H1 (cell line): ENCODE data around the gene FGFRL1. TPM values are rescaled to one million over a fixed set of nuclear protein-coding genes. Genes with fewer than 3 reads are reported as not detected.

Source experiments
- CTCF ChIA-PET: fragments of 300-600 bp; sonication (Branson Sonifier 250); formaldehyde crosslinking; loops from one replicate; lab custom pipeline; 2021; ENCODE audit not compliant: partially characterized antibody; lab: Charles Lee
- POLR2A ChIA-PET: fragments of 300-600 bp; sonication (Branson Sonifier 250); formaldehyde crosslinking; loops from one replicate; lab custom pipeline; 2021; ENCODE audit warnings: inconsistent platforms; ENCODE audit not compliant: partially characterized antibody; lab: Charles Lee
- DNase-seq, 2 experiments: peaks; one replicate each; pipeline versions ENCODE4 v3.0.0 to v3.0.0-alpha.2; 2010 to 2022; ENCODE audit warnings: low spot score in 2 of 2, low read depth in 1 of 2, mixed read lengths in 1 of 2
- FAIRE-seq: peaks from 2 replicates; lab custom pipeline; 2011; peaks lifted over from hg19 to GRCh38; lab: Jason Lieb, UNC
- H2AFZ ChIP-seq: 2 replicates; pipeline ENCODE4 v1.8.1; 2012; ENCODE audit warnings: low read length, inconsistent platforms
- H2AK5ac ChIP-seq: 2 replicates; pipeline ENCODE4 v1.6.1; 2013; ENCODE audit warnings: low read depth, low read length
- H2BK120ac ChIP-seq: replicated peaks from 2 replicates; pipeline ENCODE3; 2013; ENCODE audit warnings: low read depth, low read length, inconsistent platforms
- H2BK12ac ChIP-seq: 2 replicates; pipeline ENCODE4 v1.6.1; 2013; ENCODE audit warnings: low read depth, low read length
- H2BK15ac ChIP-seq: 2 replicates; pipeline ENCODE4 v1.6.1; 2013; ENCODE audit warnings: low read length
- H2BK20ac ChIP-seq: 2 replicates; pipeline ENCODE4 v1.6.1; 2013; ENCODE audit warnings: low read length
- H2BK5ac ChIP-seq: 2 replicates; pipeline ENCODE4 v1.6.1; 2013; ENCODE audit warnings: low read depth, low read length
- H3K14ac ChIP-seq: 2 replicates; pipeline ENCODE4 v1.6.1; 2013; ENCODE audit warnings: inconsistent platforms; ENCODE audit not compliant: insufficient read length
- H3K18ac ChIP-seq: 2 replicates; pipeline ENCODE4 v1.6.1; 2013; ENCODE audit warnings: low read length; ENCODE audit errors: extremely low read depth
- H3K23ac ChIP-seq: 2 replicates; pipeline ENCODE4 v1.6.1; 2013; ENCODE audit warnings: inconsistent platforms; ENCODE audit not compliant: insufficient read length
- H3K23me2 ChIP-seq: 2 replicates; pipeline ENCODE4 v1.6.1; 2013; ENCODE audit warnings: low read depth, low read length
- H3K27ac ChIP-seq: 2 replicates; pipeline ENCODE4 v1.6.1; 2011; ENCODE audit warnings: low read depth, low read length, inconsistent platforms
- H3K27me3 ChIP-seq, 4 experiments: replicated peaks in 1 of 4; 1 replicate in 1 of 4; 2 replicates in 3 of 4; pipeline versions ENCODE4 v1.6.1 to v1.8.1; 2011 to 2013; ENCODE audit warnings: low read length in 3 of 4, mild to moderate bottlenecking in 3 of 4, inconsistent platforms in 2 of 4, mixed read lengths in 2 of 4, moderate library complexity in 1 of 4; ENCODE audit not compliant: control insufficient read depth in 3 of 4, insufficient read depth in 3 of 4; ENCODE audit errors: extremely low read depth in 1 of 4
- H3K36me3 ChIP-seq, 4 experiments: 2 replicates each; pipeline versions ENCODE4 v1.6.1 to v1.8.1; 2011 to 2013; ENCODE audit warnings: mild to moderate bottlenecking in 4 of 4, low read length in 3 of 4, moderate library complexity in 2 of 4, control low read depth in 1 of 4, inconsistent platforms in 1 of 4; ENCODE audit not compliant: insufficient read depth in 4 of 4, control insufficient read depth in 2 of 4
- H3K4ac ChIP-seq: replicated peaks from 2 replicates; pipeline ENCODE3; 2013; ENCODE audit warnings: low read length, low read depth, mixed read lengths, inconsistent platforms; ENCODE audit not compliant: insufficient read length
- H3K4me1 ChIP-seq, 4 experiments: replicated peaks in 1 of 4; 1 replicate in 1 of 4; 2 replicates in 3 of 4; pipeline versions ENCODE4 v1.6.1 to v1.8.1; 2011 to 2013; ENCODE audit warnings: low read length in 3 of 4, inconsistent platforms in 2 of 4, mixed read lengths in 1 of 4; ENCODE audit not compliant: insufficient read depth in 4 of 4, control insufficient read depth in 3 of 4
- H3K4me2 ChIP-seq, 2 experiments: 2 replicates each; pipeline versions ENCODE4 v1.6.1 to v1.8.1; 2011 to 2013; ENCODE audit warnings: low read depth in 2 of 2, low read length in 2 of 2, control low read depth in 1 of 2, inconsistent platforms in 1 of 2, mild to moderate bottlenecking in 1 of 2; ENCODE audit not compliant: insufficient read depth in 1 of 2
- H3K4me3 ChIP-seq, 4 experiments: fragments of 200-600, 300-600 bp in 1 of 4; sonication (generic), shearing (Covaris generic), sonication (Bioruptor Twin) in 1 of 4; 2 replicates each; pipeline versions ENCODE4 v1.5.1 to v1.8.1; 2011 to 2016; ENCODE audit warnings: low read length in 4 of 4, low read depth in 3 of 4, control low read depth in 2 of 4, inconsistent platforms in 2 of 4, mild to moderate bottlenecking in 2 of 4, mixed read lengths in 1 of 4, moderate library complexity in 1 of 4; ENCODE audit not compliant: insufficient read depth in 2 of 4; ENCODE audit errors: extremely low read depth in 1 of 4
- H3K56ac ChIP-seq: replicated peaks from 2 replicates; pipeline ENCODE3; 2013; ENCODE audit warnings: low read depth, mild to moderate bottlenecking, mixed read lengths, low read length, inconsistent platforms; ENCODE audit not compliant: insufficient read length
- H3K79me1 ChIP-seq: 2 replicates; pipeline ENCODE4 v1.6.1; 2013; ENCODE audit warnings: low read depth, low read length, control low read depth
- H3K79me2 ChIP-seq, 2 experiments: 2 replicates each; pipeline versions ENCODE4 v1.6.1 to v1.8.1; 2012 to 2013; ENCODE audit warnings: low read length in 2 of 2, mild to moderate bottlenecking in 2 of 2, inconsistent platforms in 1 of 2; ENCODE audit not compliant: insufficient read depth in 2 of 2, control insufficient read depth in 1 of 2
- H3K9ac ChIP-seq, 4 experiments: replicated peaks in 1 of 4; 1 replicate in 1 of 4; 2 replicates in 3 of 4; pipeline versions ENCODE4 v1.6.1 to v1.8.1; 2011 to 2013; ENCODE audit warnings: low read depth in 3 of 4, low read length in 3 of 4, control low read depth in 2 of 4, mild to moderate bottlenecking in 2 of 4, moderate library complexity in 2 of 4, inconsistent platforms in 1 of 4; ENCODE audit errors: extremely low read depth in 1 of 4
- H3K9me3 ChIP-seq, 2 experiments: 2 replicates each; pipeline versions ENCODE4 v1.6.1 to v1.8.1; 2012 to 2013; ENCODE audit warnings: mild to moderate bottlenecking in 2 of 2, moderate library complexity in 2 of 2, control low read depth in 1 of 2, inconsistent platforms in 1 of 2, low read depth in 1 of 2, low read length in 1 of 2, mixed read lengths in 1 of 2; ENCODE audit not compliant: insufficient read depth in 2 of 2
- H4K20me1 ChIP-seq, 2 experiments: replicated peaks in 1 of 2; 2 replicates each; pipeline versions ENCODE3 to v1.8.1; 2011 to 2013; ENCODE audit warnings: inconsistent platforms in 2 of 2, low read length in 2 of 2, mild to moderate bottlenecking in 1 of 2; ENCODE audit not compliant: insufficient read depth in 2 of 2, control insufficient read depth in 1 of 2
- H4K5ac ChIP-seq: 2 replicates; pipeline ENCODE4 v1.6.1; 2013; ENCODE audit warnings: low read length, low read depth, mixed read lengths, inconsistent platforms; ENCODE audit not compliant: insufficient read length
- H4K8ac ChIP-seq: 2 replicates; pipeline ENCODE4 v1.8.0; 2013; ENCODE audit warnings: mild to moderate bottlenecking, moderate library complexity, low read length, inconsistent platforms; ENCODE audit not compliant: insufficient read depth; ENCODE audit errors: extremely low read depth
- H4K91ac ChIP-seq: replicated peaks from 2 replicates; pipeline ENCODE3; 2013; ENCODE audit warnings: low read length, mixed read lengths, inconsistent platforms; ENCODE audit not compliant: insufficient read length
- BCL11A ChIP-seq, 2 experiments: IDR thresholded peaks; one replicate each; pipeline ENCODE4 v1.6.1; 2011; ENCODE audit warnings: low read depth in 2 of 2, low read length in 2 of 2, mild to moderate bottlenecking in 2 of 2
- CHD2 ChIP-seq: IDR thresholded peaks from 2 replicates; pipeline ENCODE4 v1.6.1; 2012; ENCODE audit warnings: low read length, improper control_type of control experiment
- CTBP2 ChIP-seq: IDR thresholded peaks from 2 replicates; pipeline ENCODE4 v1.7.0; 2011; ENCODE audit warnings: borderline replicate concordance, mild to moderate bottlenecking, moderate library complexity, mixed read lengths, low read length; ENCODE audit not compliant: insufficient read depth, insufficient read length
- JUN ChIP-seq: IDR thresholded peaks from 2 replicates; pipeline ENCODE4 v1.6.1; 2011; ENCODE audit warnings: low read depth, mild to moderate bottlenecking, improper control_type of control experiment, low read length
- KDM5A ChIP-seq: fragments of 200-600 bp; IDR thresholded peaks from 2 replicates; pipeline ENCODE4 v1.7.1; 2012; ENCODE audit warnings: mild to moderate bottlenecking, low read length, inconsistent platforms, mixed read lengths
- RFX5 ChIP-seq: IDR thresholded peaks from 2 replicates; pipeline ENCODE4 v1.6.1; 2011; ENCODE audit warnings: low read depth, low read length, improper control_type of control experiment, borderline replicate concordance
- SAP30 ChIP-seq: fragments of 300-600 bp; sonication (generic); IDR thresholded peaks from 2 replicates; pipeline ENCODE4 v1.7.1; 2012; ENCODE audit warnings: low read length, moderate library complexity, mild to moderate bottlenecking, inconsistent platforms; ENCODE audit not compliant: insufficient read depth, insufficient replicate concordance
- TAF1 ChIP-seq: IDR thresholded peaks from 2 replicates; pipeline ENCODE4 v1.6.1; 2011; ENCODE audit warnings: mild to moderate bottlenecking, low read depth, low read length
- WGBS, 2 experiments: shearing (Covaris generic) in 1 of 2; methylation state at CpG; one replicate each; pipeline versions ENCODE4 v1.1.6 to v1.1.7; 2013 to 2015; ENCODE audit warnings: low lambda C conversion rate in 2 of 2, mixed read lengths in 2 of 2, inconsistent platforms in 1 of 2, low coverage in 1 of 2, missing lambda C conversion rate in 1 of 2; ENCODE audit not compliant: insufficient replicate concordance in 2 of 2, insufficient coverage in 1 of 2, insufficient read length in 1 of 2; ENCODE audit errors: extremely low coverage in 1 of 2, missing lambda C conversion rate in 1 of 2; 5-methylcytosine and 5-hydroxymethylcytosine counted together
- polyA plus RNA-seq, 7 experiments: library from polyadenylated mRNA; depleted of rRNA in 3 of 7; stranded (reverse) in 5 of 7; unstranded in 2 of 7; fragments of >200 nt in 5 of 7; fragments of 200-250 nt in 2 of 7; gene quantifications; 1 replicate in 5 of 7; 2 replicates in 1 of 7; 4 replicates in 1 of 7; pipeline versions ENCODE4 v1.2.1 to v1.2.3, GENCODE V29; 2011 to 2013; ENCODE audit warnings: missing spikeins in 2 of 7, mixed read lengths in 2 of 7
- total RNA-seq: library from RNA; stranded (reverse); fragmentation: NEBNext Ultra II Directional; extraction: Animal tissue kit (Norgen Biotek cat#: 25700); gene quantifications from 2 replicates; pipeline ENCODE4 v1.2.1, GENCODE V29; 2021
- TF ChIP-seq, protein P1 (sequence below), 3 experiments: IDR thresholded peaks; 1 replicate in 2 of 3; 2 replicates in 1 of 3; pipeline versions ENCODE4 v1.5.1 to v1.6.1; 2011; ENCODE audit warnings: low read length in 3 of 3, mild to moderate bottlenecking in 3 of 3, inconsistent platforms in 2 of 3, low read depth in 1 of 3, moderate library complexity in 1 of 3; ENCODE audit not compliant: insufficient read depth in 1 of 3; ENCODE audit errors: control extremely low read depth in 1 of 3

FGFRL1 gene
- total and polyA plus RNA-seq, 2 of the 8 experiments (the other 6 are each of a cell fraction or from before 2014, with no cell fraction given) = 18.9 to 34.6 TPM

GRCh38 chr4:990746-991367, 20.6 kb upstream of the FGFRL1 start:
- Histone ChIP-seq H3K23ac (no peak overlapping the region), H2AK5ac (no peak overlapping the region), H3K27ac (no peak overlapping the region), H3K4me1 (peaks cover 0 to 3% (median 2%) of the 10 kb centered on the region in 4 experiments; a peak in 3 of 7 replicates), H3K4me3 (no peak overlapping the region), H3K14ac (no peak overlapping the region), H4K91ac (no peak overlapping the region), H3K9ac (no peak overlapping the region), H3K56ac (no peak overlapping the region), H2BK120ac (no peak overlapping the region), H3K36me3 (no peaks in the 10 kb centered on the region; a peak in 1 of 8 replicates), H2BK5ac (no peak overlapping the region), H4K8ac (no peak overlapping the region), H3K9me3 (no peaks in the 10 kb centered on the region), H3K23me2 (peaks cover 5% of the 10 kb centered on the region; the same call in 1 of the 2 replicates), H3K27me3 (peaks cover 0 to 18% (median 10%) of the 10 kb centered on the region in 4 experiments; a peak in 6 of 7 replicates), H4K5ac (no peak overlapping the region), H2BK20ac (no peak overlapping the region), H3K4ac (no peak overlapping the region), H3K18ac (no peak overlapping the region), H2BK15ac (no peak overlapping the region), H3K79me2 (no peaks in the 10 kb centered on the region), H3K4me2 (no peak overlapping the region), H4K20me1 (peaks cover 2 to 9% of the 10 kb centered on the region in 2 experiments), H3K79me1 (no peaks in the 10 kb centered on the region), H2BK12ac (no peak overlapping the region), H2AFZ (no peak overlapping the region)
- CTCF ChIA-PET = no interaction called here
- DNase-seq (no peak), FAIRE-seq (no peak)
- 90% methylated on average over 25 of the region's 26 CpGs; no CpG with 5 or more reads in 1 of the 2 experiments for WGBS, 2 experiments
- TF ChIP-seq CHD2 (no peak), RFX5 (no peak), BCL11A (IDR thresholded peaks at IDR 0.05; ENCODE audit: low read depth in 2 of 2, low read length in 2 of 2) (no peak), KDM5A (no peak), CTBP2 (no peak), JUN (no peak), SAP30 (no peak), TAF1 (no peak)
- TF ChIP-seq, protein P1, sequence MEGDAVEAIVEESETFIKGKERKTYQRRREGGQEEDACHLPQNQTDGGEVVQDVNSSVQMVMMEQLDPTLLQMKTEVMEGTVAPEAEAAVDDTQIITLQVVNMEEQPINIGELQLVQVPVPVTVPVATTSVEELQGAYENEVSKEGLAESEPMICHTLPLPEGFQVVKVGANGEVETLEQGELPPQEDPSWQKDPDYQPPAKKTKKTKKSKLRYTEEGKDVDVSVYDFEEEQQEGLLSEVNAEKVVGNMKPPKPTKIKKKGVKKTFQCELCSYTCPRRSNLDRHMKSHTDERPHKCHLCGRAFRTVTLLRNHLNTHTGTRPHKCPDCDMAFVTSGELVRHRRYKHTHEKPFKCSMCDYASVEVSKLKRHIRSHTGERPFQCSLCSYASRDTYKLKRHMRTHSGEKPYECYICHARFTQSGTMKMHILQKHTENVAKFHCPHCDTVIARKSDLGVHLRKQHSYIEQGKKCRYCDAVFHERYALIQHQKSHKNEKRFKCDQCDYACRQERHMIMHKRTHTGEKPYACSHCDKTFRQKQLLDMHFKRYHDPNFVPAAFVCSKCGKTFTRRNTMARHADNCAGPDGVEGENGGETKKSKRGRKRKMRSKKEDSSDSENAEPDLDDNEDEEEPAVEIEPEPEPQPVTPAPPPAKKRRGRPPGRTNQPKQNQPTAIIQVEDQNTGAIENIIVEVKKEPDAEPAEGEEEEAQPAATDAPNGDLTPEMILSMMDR (IDR thresholded peaks at IDR 0.05; ENCODE audit: control extremely low read depth in 1 of 3, insufficient read depth in 1 of 3, low read depth in 1 of 3, low read length in 3 of 3) = no peak
- POLR2A ChIA-PET = no interaction called here
